Measurements from ENCODE around the gene TIMMDC1. TPM values are rescaled to one million over a fixed set of nuclear protein-coding genes. Genes with fewer than 3 reads are reported as not detected.
A peak's percentile ranks its signal among the peaks of the same experiment; 100 is the strongest.

Gene TIMMDC1
- total and polyA plus RNA-seq, 8 donors = 26.3 to 165 (median 64.6) TPM

DNA sequence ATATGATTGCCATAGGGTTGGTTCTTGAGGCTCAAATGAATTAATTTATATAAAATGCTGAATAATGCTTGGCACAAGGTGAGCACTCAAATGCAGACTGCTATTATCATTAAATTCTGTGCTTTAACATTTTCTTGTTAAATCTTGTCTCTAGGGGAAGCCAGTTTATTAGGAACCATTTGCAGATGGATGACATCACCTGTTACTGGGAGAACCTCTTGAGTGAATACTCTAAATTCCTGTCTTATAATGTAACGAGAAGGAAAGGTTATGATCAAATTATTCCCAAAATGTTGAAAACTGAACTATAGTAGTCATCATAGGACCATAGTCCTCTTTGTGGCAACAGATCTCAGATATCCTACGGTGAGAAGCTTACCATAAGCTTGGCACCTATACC, 6.2 kb upstream of the TIMMDC1 start:
- TF ChIP-seq POLR2A (IDR thresholded peaks at IDR 0.05) (no peak), POLR2AphosphoS5 (IDR thresholded peaks at IDR 0.05) (no peak), EP300 (IDR thresholded peaks at IDR 0.05) (no peak)
- TF ChIP-seq, protein P1, sequence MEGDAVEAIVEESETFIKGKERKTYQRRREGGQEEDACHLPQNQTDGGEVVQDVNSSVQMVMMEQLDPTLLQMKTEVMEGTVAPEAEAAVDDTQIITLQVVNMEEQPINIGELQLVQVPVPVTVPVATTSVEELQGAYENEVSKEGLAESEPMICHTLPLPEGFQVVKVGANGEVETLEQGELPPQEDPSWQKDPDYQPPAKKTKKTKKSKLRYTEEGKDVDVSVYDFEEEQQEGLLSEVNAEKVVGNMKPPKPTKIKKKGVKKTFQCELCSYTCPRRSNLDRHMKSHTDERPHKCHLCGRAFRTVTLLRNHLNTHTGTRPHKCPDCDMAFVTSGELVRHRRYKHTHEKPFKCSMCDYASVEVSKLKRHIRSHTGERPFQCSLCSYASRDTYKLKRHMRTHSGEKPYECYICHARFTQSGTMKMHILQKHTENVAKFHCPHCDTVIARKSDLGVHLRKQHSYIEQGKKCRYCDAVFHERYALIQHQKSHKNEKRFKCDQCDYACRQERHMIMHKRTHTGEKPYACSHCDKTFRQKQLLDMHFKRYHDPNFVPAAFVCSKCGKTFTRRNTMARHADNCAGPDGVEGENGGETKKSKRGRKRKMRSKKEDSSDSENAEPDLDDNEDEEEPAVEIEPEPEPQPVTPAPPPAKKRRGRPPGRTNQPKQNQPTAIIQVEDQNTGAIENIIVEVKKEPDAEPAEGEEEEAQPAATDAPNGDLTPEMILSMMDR (IDR thresholded peaks at IDR 0.05) = no peak
- DNase-seq = no peak
- intact Hi-C loops (cut with DNase I; ENCODE audit: low total_unique reads) = no loop called here
- Histone ChIP-seq H3K4me1 (peaks cover 0 to 2% (median under 1%) of the 10 kb centered on the region in 4 donors), H3K27me3 (no peaks in the 10 kb centered on the region), H3K27ac (no peak overlapping the region), H3K36me3 (peaks cover under 1 to 46% (median 45%) of the 10 kb centered on the region in 4 donors), H3K9me3 (no peaks in the 10 kb centered on the region), H3K4me3 (no peak overlapping the region)
- WGBS, 5 donors = 89 to 99% (median 94%) methylated on average over 2 of the region's 2 CpGs

DNA sequence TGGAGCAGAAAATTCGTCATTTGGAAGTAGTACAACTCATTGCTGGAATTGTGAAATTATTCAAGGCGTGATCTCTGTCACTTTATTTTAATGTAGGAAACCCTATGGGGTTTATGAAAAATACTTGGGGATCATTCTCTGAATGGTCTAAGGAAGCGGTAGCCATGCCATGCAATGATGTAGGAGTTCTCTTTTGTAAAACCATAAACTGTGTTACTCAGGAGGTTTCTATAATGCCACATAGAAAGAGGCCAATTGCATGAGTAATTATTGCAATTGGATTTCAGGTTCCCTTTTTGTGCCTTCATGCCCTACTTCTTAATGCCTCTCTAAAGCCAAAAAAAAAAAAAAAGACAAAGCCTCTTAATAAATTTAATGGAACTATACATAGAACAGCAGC, 5.5 kb upstream of the TIMMDC1 start:
- no peak for DNase-seq
- no peaks in the 10 kb centered on the region for H3K9me3 ChIP-seq
- H3K27me3 ChIP-seq = no peaks in the 10 kb centered on the region
- H3K27ac ChIP-seq = no peak overlapping the region
- intact Hi-C loops (cut with DNase I; ENCODE audit: low total_unique reads) = no loop called here
- peaks cover 0 to 40% (median 39%) of the 10 kb centered on the region in 4 donors for H3K36me3 ChIP-seq
- WGBS, 5 donors = 93 to 94% (median 94%) methylated on average over 3 of the region's 3 CpGs
- no peak overlapping the region for H3K4me3 ChIP-seq
- TF ChIP-seq POLR2AphosphoS5 (IDR thresholded peaks at IDR 0.05) (no peak), EP300 (IDR thresholded peaks at IDR 0.05) (no peak), POLR2A (IDR thresholded peaks at IDR 0.05) (no peak)
- TF ChIP-seq, protein P1 (IDR thresholded peaks at IDR 0.05) = no peak
- peaks cover 6 to 9% (median 8%) of the 10 kb centered on the region in 4 donors for H3K4me1 ChIP-seq

DNA sequence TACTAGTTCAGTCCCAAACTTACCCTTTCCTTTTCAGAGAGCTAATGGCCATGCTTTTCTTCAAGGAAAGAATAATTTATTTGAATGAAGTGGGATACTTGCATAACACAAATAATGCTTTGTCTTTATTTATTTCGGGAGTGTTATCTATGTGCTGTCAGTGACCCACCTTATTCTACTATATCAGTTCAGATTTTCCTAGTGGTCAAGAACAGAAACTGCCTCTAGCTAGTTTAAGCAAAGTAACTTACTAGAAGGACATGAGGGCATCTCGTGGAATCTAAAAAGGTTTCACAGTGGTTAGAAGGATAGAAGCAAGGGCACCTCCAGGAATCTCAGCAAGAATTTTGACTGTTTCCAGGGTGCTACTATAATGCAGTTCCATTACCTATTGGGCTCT, 3.8 kb upstream of the TIMMDC1 start:
- TF ChIP-seq POLR2A (IDR thresholded peaks at IDR 0.05) (no peak), POLR2AphosphoS5 (IDR thresholded peaks at IDR 0.05) (no peak), EP300 (IDR thresholded peaks at IDR 0.05) (no peak)
- TF ChIP-seq, protein P1 (IDR thresholded peaks at IDR 0.05) = no peak
- intact Hi-C loops (cut with DNase I; ENCODE audit: low total_unique reads) = no loop called here
- peaks cover 11 to 15% (median 14%) of the 10 kb centered on the region in 4 donors for H3K4me1 ChIP-seq
- H3K36me3 ChIP-seq = peaks cover 0 to 24% (median 21%) of the 10 kb centered on the region in 4 donors
- H3K27ac ChIP-seq = no peak overlapping the region
- no peak for DNase-seq
- 59 to 75% (median 70%) methylated on average over 2 of the region's 2 CpGs for WGBS, 5 donors
- H3K4me3 ChIP-seq = no peak overlapping the region
- H3K9me3 ChIP-seq = no peaks in the 10 kb centered on the region
- H3K27me3 ChIP-seq = no peaks in the 10 kb centered on the region

DNA sequence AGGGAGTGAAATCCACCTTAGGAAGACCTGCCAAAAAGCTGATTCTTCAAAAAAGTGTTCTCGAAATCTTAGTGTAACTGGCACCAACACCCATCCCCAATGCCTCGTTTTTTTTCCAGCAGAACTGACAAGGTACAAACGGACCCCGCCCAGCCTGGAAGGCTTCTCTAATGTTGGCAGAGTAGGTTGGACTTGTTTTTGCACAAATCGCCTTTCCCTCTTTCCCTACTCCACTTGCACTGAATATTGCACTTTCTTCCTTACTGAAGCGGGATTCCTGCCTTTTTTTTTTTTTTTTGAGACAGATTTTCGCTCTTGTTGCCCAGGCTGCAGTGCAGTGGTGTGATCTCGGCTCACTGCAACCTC, 544 bp upstream of the TIMMDC1 start:
- no peak for TF ChIP-seq EP300 (IDR thresholded peaks at IDR 0.05)
- no peak for TF ChIP-seq POLR2A (IDR thresholded peaks at IDR 0.05)
- no peak for TF ChIP-seq POLR2AphosphoS5 (IDR thresholded peaks at IDR 0.05)
- peak overlapping the region; percentile 71 to 97 (median 89) for H3K27ac ChIP-seq
- peak; percentile 35 to 64 for DNase-seq
- 3 to 8% (median 6%) methylated on average over 8 of the region's 8 CpGs for WGBS, 5 donors
- peaks cover 0 to 10% (median 3%) of the 10 kb centered on the region in 4 donors for H3K36me3 ChIP-seq
- H3K9me3 ChIP-seq = no peaks in the 10 kb centered on the region
- intact Hi-C loops (cut with DNase I; ENCODE audit: low total_unique reads) = no loop called here
- no peaks in the 10 kb centered on the region for H3K27me3 ChIP-seq
- peaks cover 19 to 43% (median 33%) of the 10 kb centered on the region in 4 donors for H3K4me1 ChIP-seq
- peak overlapping the region; percentile 62 to 92 (median 66) for H3K4me3 ChIP-seq

DNA sequence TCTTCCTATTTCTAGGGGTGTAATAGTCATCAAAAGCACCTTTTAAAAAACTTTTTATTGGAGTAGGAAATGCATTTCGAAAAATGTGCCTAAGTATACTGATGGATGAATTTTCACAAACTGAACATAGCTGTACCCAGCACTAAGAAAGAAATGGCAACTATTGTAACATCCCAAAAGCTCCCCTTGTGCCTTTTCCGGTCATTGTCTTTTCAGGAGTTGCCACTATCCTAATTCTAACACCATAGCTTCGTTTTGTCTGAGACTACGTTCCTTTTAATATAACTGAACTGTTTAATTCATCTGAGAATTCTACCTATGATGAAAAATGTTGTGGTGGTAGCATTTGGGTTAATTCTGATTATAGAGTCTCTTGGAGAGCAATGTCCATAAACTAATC, 1.9 kb downstream of the TIMMDC1 start:
- no peaks in the 10 kb centered on the region for H3K9me3 ChIP-seq
- intact Hi-C loops (cut with DNase I; ENCODE audit: low total_unique reads) = no loop called here
- no peak for DNase-seq
- no peak for TF ChIP-seq POLR2A (IDR thresholded peaks at IDR 0.05)
- no peak for TF ChIP-seq EP300 (IDR thresholded peaks at IDR 0.05)
- TF ChIP-seq, protein P1 (IDR thresholded peaks at IDR 0.05) = no peak
- TF ChIP-seq POLR2AphosphoS5 (IDR thresholded peaks at IDR 0.05) = no peak
- peaks cover 0 to 32% (median 24%) of the 10 kb centered on the region in 4 donors for H3K36me3 ChIP-seq
- 73 to 81% (median 80%) methylated on average over 4 of the region's 4 CpGs for WGBS, 5 donors
- H3K27ac ChIP-seq = no peak overlapping the region
- peaks cover 19 to 46% (median 33%) of the 10 kb centered on the region in 4 donors for H3K4me1 ChIP-seq
- H3K27me3 ChIP-seq = no peaks in the 10 kb centered on the region
- peak overlapping the region in 3 of 4 donors; percentile 1 to 62 (median 16) for H3K4me3 ChIP-seq

Data from stomach (tissue), 9 donors.